Small intestine (tissue), 16 donors: Measurements from ENCODE around the gene NNT. TPM values are rescaled to one million over a fixed set of nuclear protein-coding genes. Genes with fewer than 3 reads are reported as not detected.
"Not testable (repeated sequence)": the region's sequence is repeated elsewhere in the genome, so short reads cannot be mapped to it uniquely, and the experiment has no call there.

Experiments used
- DNase-seq, 2 donors: peaks; one replicate each; pipeline versions ENCODE4 v3.0.0 to v3.0.0-alpha.2; 2013
- FAIRE-seq: peaks from 2 replicates; lab custom pipeline; 2012; peaks lifted over from hg19 to GRCh38; lab: Jason Lieb, UNC
- H3K27ac ChIP-seq, 3 donors: one replicate each; pipeline ENCODE4 v1.5.1; 2013; ENCODE audit warnings: low read length in 2 of 3, mild to moderate bottlenecking in 2 of 3, control low read depth in 1 of 3, inconsistent platforms in 1 of 3, low read depth in 1 of 3, moderate library complexity in 1 of 3
- H3K27me3 ChIP-seq, 3 donors: one replicate each; pipeline ENCODE4 v1.6.1; 2013; ENCODE audit warnings: low read length in 3 of 3, inconsistent platforms in 1 of 3; ENCODE audit not compliant: control insufficient read depth in 3 of 3, insufficient read depth in 3 of 3
- H3K36me3 ChIP-seq, 3 donors: one replicate each; pipeline ENCODE4 v1.6.1; 2013; ENCODE audit warnings: low read length in 3 of 3, inconsistent platforms in 1 of 3, low read depth in 1 of 3, mild to moderate bottlenecking in 1 of 3, moderate library complexity in 1 of 3; ENCODE audit not compliant: control insufficient read depth in 3 of 3, insufficient read depth in 2 of 3
- H3K4me1 ChIP-seq, 3 donors: one replicate each; pipeline ENCODE4 v1.6.1; 2013; ENCODE audit warnings: low read length in 2 of 3, inconsistent platforms in 1 of 3, low read depth in 1 of 3, mild to moderate bottlenecking in 1 of 3, moderate library complexity in 1 of 3; ENCODE audit not compliant: control insufficient read depth in 3 of 3, insufficient read depth in 2 of 3
- H3K4me3 ChIP-seq, 3 donors: one replicate each; pipeline ENCODE4 v1.5.1; 2013; ENCODE audit warnings: low read length in 3 of 3, control low read depth in 1 of 3, inconsistent platforms in 1 of 3, low read depth in 1 of 3, mild to moderate bottlenecking in 1 of 3, moderate library complexity in 1 of 3
- H3K9me3 ChIP-seq, 2 donors: one replicate each; pipeline ENCODE4 v1.6.1; 2013; ENCODE audit warnings: low read depth in 1 of 2, low read length in 1 of 2; ENCODE audit not compliant: control insufficient read depth in 2 of 2, insufficient read depth in 1 of 2
- WGBS, 3 donors: extraction: QIAGEN DNeasy Blood & Tissue Kit; methylation state at CpG; one replicate each; pipeline ENCODE4 v1.1.7; 2013; 5-methylcytosine and 5-hydroxymethylcytosine counted together
- long read RNA-seq, 10 donors: transcript quantifications; one replicate each; lab custom pipeline, GENCODE V29; 2026
- polyA plus RNA-seq, 4 donors: library from polyadenylated mRNA; stranded (reverse) in 3 of 4; unstranded in 1 of 4; fragments of 200-250 nt in 3 of 4; fragments of 120-200 nt in 1 of 4; gene quantifications; one replicate each; pipeline versions ENCODE4 v1.2.1 to v1.2.3, GENCODE V29; 2013
- donor health status: healthy with polysubstance abuse.
- donor health status: control.
- donor health status: control.
- donor health status: Bipolar disorder and iron deficiency.
- donor health status: healthy.

Gene NNT
- 10 to 100 TPM in 3 of 4 donors, 1 to 10 TPM in 1; 7.4 to 46.0 (median 25.2) TPM for polyA plus RNA-seq
- long read RNA-seq, donor 1, full-length matches to known transcripts: 3 of 58 reads
- long read RNA-seq, donor 1, partial matches to known transcripts: 55 of 58 reads
- long read RNA-seq, donor 1, other reads (novel, unspliced or antisense): 0 of 58 reads
- long read RNA-seq, donor 2, full-length matches to known transcripts: 2 of 2 reads
- long read RNA-seq, donor 2, partial matches to known transcripts: 0 of 2 reads
- long read RNA-seq, donor 2, other reads (novel, unspliced or antisense): 0 of 2 reads
- long read RNA-seq, donor 3, partial matches to known transcripts: 34 of 44 reads
- long read RNA-seq, donor 3, other reads (novel, unspliced or antisense): 10 of 44 reads
- long read RNA-seq, donor 4: 0 reads
- long read RNA-seq, donor 5: 0 reads
- long read RNA-seq, donor 6, full-length matches to known transcripts: 1 of 14 reads
- long read RNA-seq, donor 6, partial matches to known transcripts: 13 of 14 reads
- long read RNA-seq, donor 6, other reads (novel, unspliced or antisense): 0 of 14 reads
- long read RNA-seq, donor 7, full-length matches to known transcripts: 21 of 200 reads
- long read RNA-seq, donor 7, partial matches to known transcripts: 179 of 200 reads
- long read RNA-seq, donor 7, other reads (novel, unspliced or antisense): 0 of 200 reads
- long read RNA-seq, donor 8, full-length matches to known transcripts: 2 of 2 reads
- long read RNA-seq, donor 8, partial matches to known transcripts: 0 of 2 reads
- long read RNA-seq, donor 8, other reads (novel, unspliced or antisense): 0 of 2 reads
- long read RNA-seq, donor 9: 0 reads
- long read RNA-seq, donor 10, full-length matches to known transcripts: 3 of 35 reads
- long read RNA-seq, donor 10, partial matches to known transcripts: 32 of 35 reads
- long read RNA-seq, donor 10, other reads (novel, unspliced or antisense): 0 of 35 reads

GRCh38 chr5:43602461-43603343 is at the start of gene NNT:
Gene NNT (plus strand): TSS chr5:43603180. CDS start chr5:43609196, 6,016 bp downstream.
- FAIRE-seq: no peak
- H3K27me3 ChIP-seq: no peaks in the 10 kb centered on the region
- peak within 1 kb of the TSS; percentile 72 to 85 (median 79) for H3K4me3 ChIP-seq
- peak; percentile 65 to 89 for DNase-seq
- peaks cover 0 to 6% (median 1%) of the 10 kb centered on the region in 3 donors for H3K36me3 ChIP-seq
- peaks cover 0 to 3% of the 10 kb centered on the region in 2 donors for H3K9me3 ChIP-seq
- H3K4me1 ChIP-seq: peaks cover 0 to 9% (median 4%) of the 10 kb centered on the region in 3 donors
- 0% methylated on average over 47 to 60 of the region's 60 CpGs for WGBS, 3 donors
- peak within 1 kb of the TSS; percentile 61 to 97 (median 71) for H3K27ac ChIP-seq

- H3K4me3 ChIP-seq: no peak overlapping the region
- FAIRE-seq (no peak), DNase-seq (no peak)
- H3K36me3 ChIP-seq: peaks cover 2 to 5% (median 3%) of the 10 kb centered on the region in 3 donors
- WGBS, 3 donors: 64 to 82% (median 74%) methylated on average over 2 of the region's 2 CpGs
- H3K9me3 ChIP-seq: no peaks in the 10 kb centered on the region
- no peaks in the 10 kb centered on the region for H3K27me3 ChIP-seq
- H3K27ac ChIP-seq: no peak overlapping the region
- peaks cover 4 to 12% (median 11%) of the 10 kb centered on the region in 3 donors for H3K4me1 ChIP-seq
These were observed 49.6 kb upstream of the NNT start for GRCh38 chr5:43553381-43553780.

- Histone ChIP-seq H3K36me3 (peaks cover 0 to 5% (median 2%) of the 10 kb centered on the region in 3 donors), H3K27me3 (no peaks in the 10 kb centered on the region), H3K4me1 (peaks cover 4 to 12% (median 11%) of the 10 kb centered on the region in 3 donors), H3K27ac (no peak overlapping the region), H3K9me3 (no peaks in the 10 kb centered on the region), H3K4me3 (no peak overlapping the region)
- 88 to 97% (median 89%) methylated on average over 1 of the region's 1 CpG for WGBS, 3 donors
- FAIRE-seq (no peak), DNase-seq (no peak)
These were observed 48.5 kb upstream of the NNT start for GRCh38 chr5:43554497-43554896.

GRCh38 chr5:43555895-43556606 is 46.9 kb upstream of the NNT start:
- Histone ChIP-seq H3K27ac (peak overlapping the region; percentile 92 to 98 (median 97)), H3K4me3 (peak overlapping the region; percentile 94 to 98 (median 96)), H3K4me1 (peaks cover 4 to 12% (median 11%) of the 10 kb centered on the region in 3 donors), H3K36me3 (peaks cover 0 to 5% (median 0%) of the 10 kb centered on the region in 3 donors), H3K27me3 (no peaks in the 10 kb centered on the region), H3K9me3 (no peaks in the 10 kb centered on the region)
- DNase-seq (peak; percentile 60 to 84), FAIRE-seq (no peak)
- 0 to 1% (median 1%) methylated on average over 34 to 44 of the region's 44 CpGs for WGBS, 3 donors

- 1 to 2% (median 1%) methylated on average over 8 to 30 of the region's 30 CpGs for WGBS, 3 donors
- DNase-seq, H3K9me3 ChIP-seq, H3K36me3 ChIP-seq, H3K27me3 ChIP-seq, FAIRE-seq: not testable (repeated sequence)
- Histone ChIP-seq H3K4me3 (peak overlapping the region; percentile 94 to 98 (median 96)), H3K4me1 (peaks cover 4 to 12% (median 11%) of the 10 kb centered on the region in 3 donors), H3K27ac (peak overlapping the region; percentile 92 to 98 (median 97))
These were observed 46.4 kb upstream of the NNT start for GRCh38 chr5:43556607-43556856.

- peaks cover 4 to 12% (median 11%) of the 10 kb centered on the region in 3 donors for H3K4me1 ChIP-seq
- H3K27me3 ChIP-seq: no peaks in the 10 kb centered on the region
- DNase-seq (peak; percentile 84 to 96), FAIRE-seq (no peak)
- peak within 1 kb of the TSS; percentile 94 to 98 (median 96) for H3K4me3 ChIP-seq
- peak within 1 kb of the TSS; percentile 92 to 98 (median 97) for H3K27ac ChIP-seq
- WGBS, 3 donors: 0% methylated on average over 56 to 79 of the region's 79 CpGs
- H3K36me3 ChIP-seq: peaks cover 0 to 3% (median 0%) of the 10 kb centered on the region in 3 donors
- no peaks in the 10 kb centered on the region for H3K9me3 ChIP-seq
These were observed 46.0 kb upstream of the NNT start, which contains the start of gene PAIP1 for GRCh38 chr5:43556857-43557542. Gene PAIP1 (minus strand): TSS chr5:43557077. CDS start chr5:43556846, 231 bp downstream.

GRCh38 chr5:43560128-43560527 is 42.9 kb upstream of the NNT start:
- no peak overlapping the region for H3K27ac ChIP-seq
- no peaks in the 10 kb centered on the region for H3K36me3 ChIP-seq
- 47 to 54% (median 48%) methylated on average over 2 of the region's 2 CpGs for WGBS, 3 donors
- H3K9me3 ChIP-seq: no peaks in the 10 kb centered on the region
- no peak overlapping the region for H3K4me3 ChIP-seq
- no peaks in the 10 kb centered on the region for H3K27me3 ChIP-seq
- no peak for DNase-seq
- FAIRE-seq: no peak
- H3K4me1 ChIP-seq: no peaks in the 10 kb centered on the region
